GM12873 (cell line): ENCODE results near the gene CTDP1.

Experiments
- TF ChIP-seq, protein P1 (sequence below): IDR thresholded peaks from 2 replicates; pipeline ENCODE4 v1.5.1; 2012; ENCODE audit warnings: low read depth, mild to moderate bottlenecking, moderate library complexity, low read length, control low read depth; ENCODE audit not compliant: insufficient read depth; ENCODE audit errors: missing control alignments

Gene CTDP1

DNA sequence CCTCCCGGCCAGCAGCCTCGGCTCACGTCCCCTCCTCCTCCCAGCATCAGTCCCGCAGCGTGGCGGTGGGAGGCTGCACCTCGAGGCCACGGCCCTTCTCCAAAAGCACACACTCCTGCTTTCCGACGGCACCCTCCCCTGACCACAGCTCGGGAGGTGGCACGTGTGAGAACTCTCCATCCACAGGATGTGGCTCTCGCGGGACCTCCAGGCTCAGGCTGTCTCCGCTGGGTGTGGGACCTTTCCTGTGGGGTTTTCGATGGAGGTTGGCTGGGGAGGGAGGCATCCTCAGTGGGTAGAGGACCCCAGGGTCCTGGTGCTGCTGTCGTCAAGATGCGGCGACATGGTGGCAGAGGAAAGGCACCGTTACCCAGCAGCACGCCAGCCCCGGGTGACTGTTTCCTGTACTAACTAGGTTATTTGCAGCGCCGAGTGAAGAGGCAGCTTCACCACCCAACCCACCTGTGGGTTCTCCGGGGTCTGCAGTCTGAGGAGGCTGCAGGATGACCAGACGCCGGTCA lies 75.3 kb downstream of the CTDP1 start:
- TF ChIP-seq, protein P1, sequence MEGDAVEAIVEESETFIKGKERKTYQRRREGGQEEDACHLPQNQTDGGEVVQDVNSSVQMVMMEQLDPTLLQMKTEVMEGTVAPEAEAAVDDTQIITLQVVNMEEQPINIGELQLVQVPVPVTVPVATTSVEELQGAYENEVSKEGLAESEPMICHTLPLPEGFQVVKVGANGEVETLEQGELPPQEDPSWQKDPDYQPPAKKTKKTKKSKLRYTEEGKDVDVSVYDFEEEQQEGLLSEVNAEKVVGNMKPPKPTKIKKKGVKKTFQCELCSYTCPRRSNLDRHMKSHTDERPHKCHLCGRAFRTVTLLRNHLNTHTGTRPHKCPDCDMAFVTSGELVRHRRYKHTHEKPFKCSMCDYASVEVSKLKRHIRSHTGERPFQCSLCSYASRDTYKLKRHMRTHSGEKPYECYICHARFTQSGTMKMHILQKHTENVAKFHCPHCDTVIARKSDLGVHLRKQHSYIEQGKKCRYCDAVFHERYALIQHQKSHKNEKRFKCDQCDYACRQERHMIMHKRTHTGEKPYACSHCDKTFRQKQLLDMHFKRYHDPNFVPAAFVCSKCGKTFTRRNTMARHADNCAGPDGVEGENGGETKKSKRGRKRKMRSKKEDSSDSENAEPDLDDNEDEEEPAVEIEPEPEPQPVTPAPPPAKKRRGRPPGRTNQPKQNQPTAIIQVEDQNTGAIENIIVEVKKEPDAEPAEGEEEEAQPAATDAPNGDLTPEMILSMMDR: no peak

DNA sequence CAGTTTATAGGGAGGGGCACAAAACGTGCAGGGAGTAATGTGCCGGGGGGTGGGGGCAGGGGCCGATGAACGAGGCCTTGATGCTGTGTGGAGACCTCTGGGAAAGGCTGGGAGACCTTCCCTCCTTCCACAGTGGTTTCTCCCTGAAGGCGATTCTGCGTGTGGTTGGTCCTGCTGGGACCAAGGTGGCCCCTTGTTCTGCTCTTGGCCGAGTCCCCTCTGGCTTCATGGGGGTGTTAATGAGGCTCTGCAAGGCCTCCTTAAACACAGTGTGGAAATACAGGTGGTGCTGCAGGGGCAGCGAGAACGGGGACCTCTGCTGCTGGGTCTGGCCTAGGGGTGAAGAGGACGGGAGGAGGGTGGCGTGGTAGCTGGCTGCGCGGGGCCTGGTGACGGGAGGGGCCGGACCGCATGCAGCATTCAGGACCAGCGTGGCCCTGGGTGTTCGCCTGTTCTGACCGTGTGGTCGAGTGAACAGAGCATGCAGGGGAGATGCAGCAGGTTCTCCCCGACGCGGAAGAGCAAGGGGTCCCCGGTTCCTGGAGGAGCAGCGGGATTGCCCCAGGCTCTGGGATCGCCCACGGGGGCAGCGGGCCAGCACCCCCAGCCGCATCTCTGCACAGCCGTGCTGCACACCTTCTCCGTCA lies 76.0 kb downstream of the CTDP1 start:
- TF ChIP-seq, protein P1: no peak

DNA sequence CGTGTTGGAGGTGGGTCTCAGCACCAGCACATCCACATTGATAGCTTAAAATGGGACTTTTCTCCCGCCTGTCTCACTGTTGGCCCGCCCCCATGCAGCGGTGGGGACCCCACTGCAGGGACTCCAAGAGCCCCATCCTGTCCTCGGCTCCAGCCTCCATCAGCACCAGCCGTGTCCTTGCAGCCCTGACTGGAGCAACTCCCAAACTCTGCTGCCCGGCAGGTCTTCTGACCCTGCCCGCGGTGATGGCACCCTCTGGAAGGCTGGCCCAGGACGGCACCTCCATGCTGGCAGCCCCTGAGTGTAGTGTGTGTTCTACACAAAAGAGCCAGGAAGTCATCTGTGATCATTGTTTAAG lies 76.5 kb downstream of the CTDP1 start:
- TF ChIP-seq, protein P1: no peak

DNA sequence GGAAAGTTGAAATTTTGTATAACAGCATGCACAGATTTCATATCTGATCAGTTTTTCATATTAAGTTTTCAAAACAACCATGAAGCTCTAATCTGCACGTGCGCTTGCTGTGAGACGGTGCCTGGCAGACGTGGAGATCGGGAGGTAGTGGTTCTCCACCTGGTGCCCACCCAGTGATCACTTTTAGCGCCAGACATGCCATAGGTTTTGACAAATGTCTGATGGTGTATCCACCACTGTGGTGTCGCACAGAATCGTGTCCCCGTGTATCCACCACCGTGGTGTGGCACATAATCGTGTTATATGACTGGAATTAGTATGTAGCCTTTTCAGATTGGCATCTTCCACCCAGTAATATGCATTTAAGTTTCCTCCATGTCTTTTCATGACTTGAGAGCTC lies 77.2 kb downstream of the CTDP1 start:
- TF ChIP-seq, protein P1: no peak

GRCh38 chr18:79760348-79760747 lies 80.7 kb downstream of the CTDP1 start:
- TF ChIP-seq, protein P1: no peak

GRCh38 chr18:79760881-79761280 lies 81.3 kb downstream of the CTDP1 start:
- TF ChIP-seq, protein P1: no peak

DNA sequence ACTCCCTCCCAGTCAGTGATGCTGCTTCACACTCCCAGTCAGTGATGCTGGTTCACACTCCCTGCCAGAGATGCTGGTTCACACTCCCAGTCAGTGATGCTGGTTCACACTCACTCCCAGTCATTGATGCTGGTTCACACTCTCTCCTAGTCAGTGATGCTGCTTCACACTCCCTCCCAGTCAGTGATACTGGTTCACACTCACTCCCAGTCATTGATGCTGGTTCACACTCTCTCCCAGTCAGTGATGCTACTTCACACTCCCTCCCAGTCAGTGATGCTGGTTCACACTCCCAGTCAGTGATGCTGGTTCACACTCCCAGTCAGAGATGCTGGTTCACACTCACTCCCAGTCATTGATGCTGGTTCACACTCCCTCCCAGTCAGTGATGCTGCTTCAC lies 83.8 kb downstream of the CTDP1 start:
- TF ChIP-seq, protein P1: no peak
